Activated B cell treated with CpG ODN at 0.5 μM for 24 hours (primary cell): ENCODE data around the gene E4F1. TPM values are rescaled to one million over a fixed set of nuclear protein-coding genes. Genes with fewer than 3 reads are reported as not detected.

Experiments
- ATAC-seq: fragments of 200-7000 bp; cut with Tn5 transposase; one replicate; pipeline ENCODE4 v1.10.0; 2021; ENCODE audit warnings: low read depth, mild to moderate bottlenecking, moderate library complexity
- CTCF ChIA-PET: fragments of 350-600 bp; sonication (Branson Sonifier 250); formaldehyde crosslinking; loops from one replicate; lab custom pipeline; 2021; ENCODE audit warnings: antibody characterized with exemption; lab: Charles Lee
- POLR2A ChIA-PET: fragments of 350-600 bp; sonication (Branson Sonifier 250); formaldehyde crosslinking; loops from one replicate; lab custom pipeline; 2021; ENCODE audit warnings: antibody characterized with exemption; lab: Charles Lee
- DNase-seq: peaks from one replicate; pipeline ENCODE4 v3.0.0; 2022
- H3K27ac Mint-ChIP-seq: one replicate; pipeline ENCODE4 v1.8.0; 2020; ENCODE audit warnings: mixed read lengths
- H3K27me3 Mint-ChIP-seq: one replicate; pipeline ENCODE4 v1.8.0; 2021; ENCODE audit warnings: mixed read lengths
- H3K36me3 Mint-ChIP-seq: one replicate; pipeline ENCODE4 v1.8.0; 2021; ENCODE audit warnings: low read depth, mixed read lengths
- H3K4me1 Mint-ChIP-seq: one replicate; pipeline ENCODE4 v1.8.0; 2021; ENCODE audit warnings: mixed read lengths
- H3K4me3 Mint-ChIP-seq: one replicate; pipeline ENCODE4 v1.8.0; 2020; ENCODE audit warnings: mild to moderate bottlenecking, mixed read lengths
- H3K9me3 Mint-ChIP-seq: one replicate; pipeline ENCODE4 v1.8.0; 2020; ENCODE audit warnings: mixed read lengths
- intact Hi-C: fragments of 100-400 bp; cut with micrococcal nuclease; formaldehyde crosslinking; loops from one replicate; pipeline ENCODE4 v1.15.1; 2024
- total RNA-seq: library from RNA; stranded (reverse); gene quantifications from 2 replicates; pipeline ENCODE4 v1.2.3, GENCODE V29; 2022
- TF ChIP-seq, protein P1 (sequence below): fragments of 200-600 bp; IDR thresholded peaks from one replicate; pipeline ENCODE4 v1.8.0; 2022; ENCODE audit warnings: antibody characterized with exemption, mild to moderate bottlenecking

E4F1 gene
- total RNA-seq, 1 donor from 2014 or later, result 29.9 TPM

DNA sequence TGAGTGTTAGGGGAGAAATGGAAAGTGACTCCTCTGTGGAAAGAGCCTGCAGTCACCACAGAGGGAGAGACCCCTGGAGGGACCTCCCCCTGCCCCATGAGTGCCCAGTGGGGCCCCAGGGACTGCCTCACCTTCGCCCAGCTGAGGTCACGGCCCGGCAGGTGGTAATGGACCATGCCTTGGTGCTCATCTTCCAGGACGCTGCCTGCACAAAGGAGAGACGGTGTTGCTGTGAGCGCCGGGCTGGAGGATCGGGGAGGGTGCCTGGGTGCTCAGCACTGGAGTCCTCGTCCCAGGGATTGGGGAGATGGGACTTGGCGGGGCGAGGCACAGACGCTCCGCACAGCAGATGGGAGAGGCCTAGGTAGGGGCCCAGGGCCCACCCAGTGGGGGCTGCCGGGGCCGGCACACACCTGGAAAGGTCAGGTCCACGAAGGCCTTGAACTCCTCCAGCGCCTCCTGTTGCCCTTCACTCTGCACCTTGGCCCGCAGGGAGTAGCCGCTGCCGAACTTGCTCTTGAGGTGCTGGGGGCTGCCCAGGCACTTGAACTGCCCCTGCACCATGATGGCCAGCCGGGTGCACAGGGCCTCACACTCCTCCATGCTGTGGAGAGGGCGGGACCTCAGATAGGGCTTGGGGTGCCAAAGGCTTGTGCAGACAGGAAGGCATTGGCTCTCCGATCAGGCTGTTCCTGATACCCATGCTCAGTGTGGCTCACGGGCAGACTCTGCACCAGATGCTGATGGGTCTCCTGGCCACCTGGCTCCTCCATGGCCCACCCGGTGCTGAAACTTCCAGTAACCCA, 54.3 kb downstream of the E4F1 start:
- intact Hi-C loops, result no loop called here
- DNase-seq, result no peak
- ChIA-PET CTCF (no interaction called here), POLR2A (no interaction called here)
- Mint-ChIP-seq H3K36me3 (peaks cover 2% of the 10 kb centered on the region), H3K27ac (no peak overlapping the region), H3K9me3 (no peaks in the 10 kb centered on the region), H3K27me3 (no peaks in the 10 kb centered on the region), H3K4me1 (no peaks in the 10 kb centered on the region), H3K4me3 (no peak overlapping the region)
- ATAC-seq, result no peak
- TF ChIP-seq, protein P1, sequence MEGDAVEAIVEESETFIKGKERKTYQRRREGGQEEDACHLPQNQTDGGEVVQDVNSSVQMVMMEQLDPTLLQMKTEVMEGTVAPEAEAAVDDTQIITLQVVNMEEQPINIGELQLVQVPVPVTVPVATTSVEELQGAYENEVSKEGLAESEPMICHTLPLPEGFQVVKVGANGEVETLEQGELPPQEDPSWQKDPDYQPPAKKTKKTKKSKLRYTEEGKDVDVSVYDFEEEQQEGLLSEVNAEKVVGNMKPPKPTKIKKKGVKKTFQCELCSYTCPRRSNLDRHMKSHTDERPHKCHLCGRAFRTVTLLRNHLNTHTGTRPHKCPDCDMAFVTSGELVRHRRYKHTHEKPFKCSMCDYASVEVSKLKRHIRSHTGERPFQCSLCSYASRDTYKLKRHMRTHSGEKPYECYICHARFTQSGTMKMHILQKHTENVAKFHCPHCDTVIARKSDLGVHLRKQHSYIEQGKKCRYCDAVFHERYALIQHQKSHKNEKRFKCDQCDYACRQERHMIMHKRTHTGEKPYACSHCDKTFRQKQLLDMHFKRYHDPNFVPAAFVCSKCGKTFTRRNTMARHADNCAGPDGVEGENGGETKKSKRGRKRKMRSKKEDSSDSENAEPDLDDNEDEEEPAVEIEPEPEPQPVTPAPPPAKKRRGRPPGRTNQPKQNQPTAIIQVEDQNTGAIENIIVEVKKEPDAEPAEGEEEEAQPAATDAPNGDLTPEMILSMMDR, result no peak

DNA sequence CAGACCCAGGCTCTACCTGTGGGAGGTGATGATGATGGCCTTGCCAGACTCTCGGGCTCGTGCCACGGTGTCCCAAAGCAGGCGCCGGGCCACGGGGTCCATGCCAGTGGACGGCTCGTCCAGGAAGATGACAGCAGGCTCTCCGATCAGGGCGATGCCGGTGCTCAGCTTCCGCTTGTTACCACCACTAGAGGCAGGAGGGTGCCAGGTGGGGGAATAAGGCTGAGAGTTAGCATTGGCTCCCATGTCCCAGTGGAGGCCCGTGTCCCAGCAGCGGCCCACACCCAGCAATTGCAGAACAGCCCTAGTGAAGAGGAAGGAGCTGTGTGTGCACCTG, 54.8 kb downstream of the E4F1 start:
- Mint-ChIP-seq H3K36me3 (peaks cover 2% of the 10 kb centered on the region), H3K9me3 (no peaks in the 10 kb centered on the region), H3K27me3 (no peaks in the 10 kb centered on the region), H3K4me1 (no peaks in the 10 kb centered on the region), H3K4me3 (no peak overlapping the region), H3K27ac (no peak overlapping the region)
- ATAC-seq (no peak), DNase-seq (no peak)
- TF ChIP-seq, protein P1, result no peak
- intact Hi-C loops, result no loop called here
- ChIA-PET POLR2A (no interaction called here), CTCF (no interaction called here)

DNA sequence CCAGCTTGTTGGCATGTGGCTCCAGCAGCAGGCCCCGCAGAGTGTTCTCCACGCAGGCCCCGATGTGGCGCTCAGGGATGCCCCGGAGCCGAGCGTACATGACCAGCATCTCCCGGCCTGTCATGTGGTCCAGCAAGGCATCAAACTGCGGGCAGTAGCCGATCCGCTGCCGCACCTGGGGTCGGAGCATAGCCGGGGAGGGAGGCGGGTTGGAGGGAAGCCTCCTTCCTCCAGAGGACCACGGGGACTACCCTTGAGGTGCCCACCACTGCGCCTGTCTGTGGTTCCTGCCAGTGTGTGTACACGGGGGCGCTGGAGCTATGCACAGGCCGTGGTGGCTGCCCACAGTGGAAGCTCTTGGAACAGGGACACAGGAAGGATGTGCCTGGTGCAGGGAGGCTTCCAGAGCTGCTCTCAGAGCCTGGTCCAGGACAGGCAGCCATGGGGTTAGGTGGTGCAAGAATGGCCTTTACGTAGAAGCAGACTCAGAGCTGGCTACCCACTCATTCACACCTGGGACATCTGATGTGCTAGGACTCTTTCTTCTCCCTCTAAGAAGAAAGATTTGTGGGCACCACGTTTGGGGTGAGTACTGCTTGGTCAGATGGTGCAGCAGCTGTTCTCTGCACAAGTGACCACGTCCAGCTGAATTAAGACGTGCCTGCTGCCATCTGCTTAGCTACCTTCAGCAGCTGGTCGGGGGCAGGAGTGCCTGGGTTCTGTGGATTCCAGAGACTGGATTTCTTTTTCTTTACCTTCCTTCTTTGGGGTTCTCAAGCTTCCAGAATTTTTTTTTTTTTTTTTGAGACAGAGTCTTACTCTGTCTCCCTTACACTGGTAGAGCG, 55.8 kb downstream of the E4F1 start:
- no peaks in the 10 kb centered on the region for H3K9me3 Mint-ChIP-seq
- no peak overlapping the region for H3K27ac Mint-ChIP-seq
- POLR2A ChIA-PET, result interaction anchor here (0.6 kb wide), 1 partner anchor 53 kb away, joined by 3 read pairs; no protein-coding TSS in a partner anchor
- H3K4me1 Mint-ChIP-seq, result no peaks in the 10 kb centered on the region
- intact Hi-C loops, result no loop called here
- CTCF ChIA-PET, result no interaction called here
- H3K4me3 Mint-ChIP-seq, result no peak overlapping the region
- no peak for DNase-seq
- no peak for ATAC-seq
- TF ChIP-seq, protein P1, result no peak
- H3K36me3 Mint-ChIP-seq, result no peaks in the 10 kb centered on the region
- H3K27me3 Mint-ChIP-seq, result no peaks in the 10 kb centered on the region

DNA sequence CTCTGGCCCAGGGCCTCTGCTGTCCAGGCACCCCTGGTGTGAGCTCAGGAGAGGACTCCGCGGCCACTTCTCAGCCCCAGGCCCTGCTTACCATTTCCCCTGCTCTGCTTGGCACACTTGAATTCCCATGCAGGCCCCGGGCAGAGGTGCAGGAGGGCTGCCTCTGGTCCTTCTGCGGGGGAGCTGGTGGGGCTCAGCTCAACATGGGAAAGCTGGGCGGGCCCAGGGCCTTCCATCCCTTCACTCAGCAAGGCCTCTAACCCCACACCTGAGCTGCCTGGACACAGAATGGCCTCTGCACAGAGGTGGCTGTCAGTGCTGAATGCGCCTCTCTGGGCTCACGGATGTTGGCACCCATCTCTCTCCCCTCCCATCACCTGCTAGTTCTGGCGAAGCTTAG, 57.1 kb downstream of the E4F1 start:
- TF ChIP-seq, protein P1, result no peak
- no peaks in the 10 kb centered on the region for H3K36me3 Mint-ChIP-seq
- H3K4me3 Mint-ChIP-seq, result no peak overlapping the region
- DNase-seq (no peak), ATAC-seq (no peak)
- no peaks in the 10 kb centered on the region for H3K9me3 Mint-ChIP-seq
- H3K4me1 Mint-ChIP-seq, result no peaks in the 10 kb centered on the region
- no peaks in the 10 kb centered on the region for H3K27me3 Mint-ChIP-seq
- intact Hi-C loops, result no loop called here
- CTCF ChIA-PET, result no interaction called here
- POLR2A ChIA-PET, result no interaction called here
- H3K27ac Mint-ChIP-seq, result no peak overlapping the region

DNA sequence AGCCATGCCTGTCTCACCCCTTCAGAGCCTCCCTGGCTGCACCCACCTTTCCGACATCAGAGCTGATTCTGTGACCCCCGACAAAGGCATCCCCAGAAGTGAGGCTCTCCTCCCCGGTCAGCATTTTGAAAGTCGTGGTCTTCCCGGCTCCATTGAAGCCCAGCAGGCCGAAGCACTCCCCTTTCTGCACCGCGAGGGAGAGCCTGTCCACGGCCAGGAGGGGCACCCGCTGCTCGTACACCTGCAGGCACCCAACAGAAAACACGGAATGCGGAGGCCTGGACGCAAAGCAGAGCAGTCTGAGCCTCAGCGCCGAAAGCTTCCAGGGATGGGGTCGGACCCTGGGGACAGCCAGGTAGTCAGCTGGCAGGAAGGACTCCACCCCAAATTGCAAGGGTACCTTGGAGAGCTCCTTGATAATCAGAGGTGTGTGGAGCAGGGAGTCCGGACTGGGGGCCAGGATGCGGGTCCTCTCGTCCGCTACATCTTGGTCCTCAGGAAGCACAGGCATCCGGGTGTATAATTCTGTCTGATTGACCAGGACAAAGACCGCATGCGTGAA, 57.7 kb downstream of the E4F1 start:
- ChIA-PET POLR2A (no interaction called here), CTCF (no interaction called here)
- no peaks in the 10 kb centered on the region for H3K9me3 Mint-ChIP-seq
- H3K27ac Mint-ChIP-seq, result peak overlapping the region; percentile 61
- H3K4me1 Mint-ChIP-seq, result no peaks in the 10 kb centered on the region
- intact Hi-C loops, result no loop called here
- ATAC-seq (no peak), DNase-seq (no peak)
- TF ChIP-seq, protein P1, result no peak
- no peaks in the 10 kb centered on the region for H3K36me3 Mint-ChIP-seq
- H3K27me3 Mint-ChIP-seq, result no peaks in the 10 kb centered on the region
- no peak overlapping the region for H3K4me3 Mint-ChIP-seq
